Measurements from ENCODE around the gene KCNS1. TPM values are rescaled to one million over a fixed set of nuclear protein-coding genes. Genes with fewer than 3 reads are reported as not detected.

The KCNS1 gene
- total RNA-seq, 1 experiment from 2014 or later: 0.98 TPM

- no peak overlapping the region for H3K9ac ChIP-seq (ENCODE audit: extremely low read depth, insufficient read length, low read length)
- no peak overlapping the region for H2BK12ac ChIP-seq (ENCODE audit: insufficient read length, low read depth, low read length)
- no CpG with 5 or more reads among the region's 3 CpGs for WGBS (ENCODE audit: extremely low coverage, insufficient read length, low lambda C conversion rate)
- H3K4me2 ChIP-seq (ENCODE audit: insufficient read depth, insufficient read length, low read length): no peak overlapping the region
- no peak overlapping the region for H4K8ac ChIP-seq (replicated peaks; ENCODE audit: insufficient read length, low read depth, low read length)
- no peak overlapping the region for H3K27ac ChIP-seq (ENCODE audit: insufficient read length, low read depth, low read length)
- peaks cover 3% of the 10 kb centered on the region; the same call in 1 of the 2 replicates for H3K4me1 ChIP-seq (ENCODE audit: insufficient read depth, low read length)
- H3K18ac ChIP-seq (ENCODE audit: insufficient read length, low read depth, low read length): no peak overlapping the region
- peaks cover 9 to 21% (median 12%) of the 10 kb centered on the region in 3 experiments for H3K36me3 Mint-ChIP-seq (ENCODE audit: insufficient read depth in 1 of 3, low read depth in 3 of 3)
- H3K27ac Mint-ChIP-seq: no peak overlapping the region
- no peaks in the 10 kb centered on the region for H3K9me3 ChIP-seq (ENCODE audit: control insufficient read depth, low read depth, low read length)
- no peaks in the 10 kb centered on the region for H4K20me1 ChIP-seq (ENCODE audit: control insufficient read depth, insufficient read depth, insufficient read length)
- no peak overlapping the region for H2BK15ac ChIP-seq (ENCODE audit: low read depth, low read length)
- H3K14ac ChIP-seq (ENCODE audit: insufficient read depth, low read length): no peak overlapping the region
- no peak for DNase-seq
- H3K4me3 Mint-ChIP-seq: no peak overlapping the region
- H3K56ac ChIP-seq (ENCODE audit: insufficient read length, low read depth, low read length): no peak overlapping the region
- no peak overlapping the region for H4K91ac ChIP-seq (ENCODE audit: insufficient read length, low read depth, low read length)
- H3K27me3 Mint-ChIP-seq (ENCODE audit: low read depth): no peaks in the 10 kb centered on the region
- H2AFZ ChIP-seq (ENCODE audit: low read length): no peak overlapping the region
- H3K27me3 ChIP-seq (ENCODE audit: insufficient read depth, low read length): no peaks in the 10 kb centered on the region
- H3K23me2 ChIP-seq (ENCODE audit: insufficient read length, low read depth, low read length, poor library complexity, severe bottlenecking): no peaks in the 10 kb centered on the region
- H3K9me3 Mint-ChIP-seq: peaks cover 6 to 8% of the 10 kb centered on the region in 2 experiments
- no peak overlapping the region for H3K23ac ChIP-seq (ENCODE audit: insufficient read length, low read depth, low read length)
- no peak overlapping the region for H2BK5ac ChIP-seq (ENCODE audit: insufficient read length, low read length)
- no peak overlapping the region for H3K4ac ChIP-seq (ENCODE audit: low read depth, low read length)
- no peak for TF ChIP-seq CTCF (conservative IDR thresholded peaks at IDR 0.05)
- no peak overlapping the region for H2BK120ac ChIP-seq (ENCODE audit: low read depth, low read length, poor library complexity, severe bottlenecking)
- H4K5ac ChIP-seq (ENCODE audit: insufficient read length, low read depth, low read length): no peak overlapping the region
- H3T11ph ChIP-seq (ENCODE audit: low read length): no peak overlapping the region
- H3K79me2 ChIP-seq (ENCODE audit: insufficient read depth, low read length): no peaks in the 10 kb centered on the region
- H3K79me1 ChIP-seq (ENCODE audit: insufficient read depth, low read depth, low read length, poor library complexity, severe bottlenecking): no peaks in the 10 kb centered on the region
- no peak overlapping the region for H2AK5ac ChIP-seq (ENCODE audit: insufficient read length, low read length)
- H3K4me1 Mint-ChIP-seq: peaks cover 25 to 30% of the 10 kb centered on the region in 2 experiments
- H2BK20ac ChIP-seq (ENCODE audit: low read depth, low read length, poor library complexity, severe bottlenecking): no peak overlapping the region
Measured at GRCh38 chr20:45044601-45045000, 56.3 kb downstream of the KCNS1 start.
